ENCODE data around the gene RAB3IL1.

The RAB3IL1 gene

DNA sequence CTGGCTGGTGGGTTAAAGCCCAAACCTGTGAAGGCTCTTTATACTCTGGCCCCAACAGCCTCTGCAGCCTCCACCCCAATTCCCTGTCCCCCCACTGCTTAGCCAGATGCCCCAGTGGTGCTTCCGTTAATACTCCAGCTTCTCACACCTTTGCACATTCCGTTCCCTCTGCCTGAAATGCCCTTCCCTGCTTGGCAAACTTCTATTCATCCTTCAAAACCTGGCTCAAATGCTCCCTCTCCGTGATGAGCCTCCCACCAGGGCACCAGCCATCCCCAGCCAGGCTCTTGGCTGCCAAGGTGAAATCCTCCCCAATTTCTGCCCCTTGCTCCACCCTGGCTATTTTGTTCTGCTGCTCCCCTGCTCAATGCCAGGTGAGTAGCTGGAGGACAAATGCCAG, 13.5 kb downstream of the RAB3IL1 start:
- DNase-seq = no peak

DNA sequence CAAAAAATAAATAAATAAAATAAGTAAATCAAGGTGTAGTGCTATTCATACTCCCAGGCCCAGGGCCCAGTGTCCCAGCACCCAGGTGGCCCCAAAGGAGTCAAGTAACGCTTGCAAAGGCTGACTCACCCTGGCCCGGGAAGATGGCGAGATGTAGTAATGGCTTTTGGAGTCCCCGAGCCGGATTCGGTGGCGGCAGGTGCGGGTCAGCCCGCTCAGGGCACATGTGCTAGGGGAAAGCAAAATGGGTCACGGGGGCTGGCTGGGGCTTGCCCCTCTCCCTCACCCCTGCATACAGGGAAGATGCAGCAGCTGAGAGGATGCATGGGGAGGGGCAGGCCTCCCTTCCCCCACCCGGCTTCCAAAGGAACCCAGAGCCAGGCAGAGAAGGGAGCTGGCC, 15.1 kb downstream of the RAB3IL1 start:
- no peak for DNase-seq

- no peak for DNase-seq
These were observed 16.0 kb downstream of the RAB3IL1 start for GRCh38 chr11:61901397-61901796.

DNA sequence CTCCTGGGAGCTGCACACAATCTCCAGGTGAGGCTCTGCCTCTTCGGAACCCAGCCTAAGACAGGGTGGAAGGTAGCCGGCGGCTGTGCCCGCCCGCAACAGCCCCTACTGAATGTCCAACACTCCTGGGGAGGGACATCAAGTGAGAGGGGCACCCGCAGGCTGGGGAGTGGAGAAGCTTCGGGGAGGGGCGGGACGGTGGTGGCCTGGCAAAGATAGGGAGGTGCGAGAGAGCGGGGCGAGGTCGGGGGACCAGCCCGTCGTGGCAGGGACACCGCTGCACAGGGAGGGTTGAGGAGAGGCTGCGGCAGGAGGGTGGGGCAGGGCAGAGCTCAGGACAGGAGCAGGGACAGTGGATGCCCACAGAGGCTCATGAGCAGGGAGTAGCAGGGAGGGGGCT, 17.1 kb downstream of the RAB3IL1 start:
- no peak for DNase-seq

GRCh38 chr11:61899146-61899841, 18.1 kb downstream of the RAB3IL1 start:
- DNase-seq = peak; percentile 61

DNA sequence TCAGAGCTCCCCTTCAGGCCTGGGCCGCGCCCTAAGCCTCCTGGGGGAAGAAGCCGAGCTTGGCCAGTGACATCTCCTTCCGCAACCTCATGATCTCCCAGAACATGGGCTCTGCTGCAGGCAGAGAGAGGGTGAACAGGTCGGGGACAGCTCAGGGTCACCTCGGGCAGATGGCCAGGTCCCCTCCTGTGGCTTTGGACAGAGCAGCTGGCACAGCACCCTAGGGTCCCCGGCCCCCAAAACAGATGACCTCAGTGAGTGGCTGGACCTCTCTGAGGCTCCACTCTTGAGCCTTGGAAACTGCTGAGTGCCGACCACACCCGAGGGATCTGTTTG, 19.2 kb downstream of the RAB3IL1 start:
- DNase-seq = no peak

DNA sequence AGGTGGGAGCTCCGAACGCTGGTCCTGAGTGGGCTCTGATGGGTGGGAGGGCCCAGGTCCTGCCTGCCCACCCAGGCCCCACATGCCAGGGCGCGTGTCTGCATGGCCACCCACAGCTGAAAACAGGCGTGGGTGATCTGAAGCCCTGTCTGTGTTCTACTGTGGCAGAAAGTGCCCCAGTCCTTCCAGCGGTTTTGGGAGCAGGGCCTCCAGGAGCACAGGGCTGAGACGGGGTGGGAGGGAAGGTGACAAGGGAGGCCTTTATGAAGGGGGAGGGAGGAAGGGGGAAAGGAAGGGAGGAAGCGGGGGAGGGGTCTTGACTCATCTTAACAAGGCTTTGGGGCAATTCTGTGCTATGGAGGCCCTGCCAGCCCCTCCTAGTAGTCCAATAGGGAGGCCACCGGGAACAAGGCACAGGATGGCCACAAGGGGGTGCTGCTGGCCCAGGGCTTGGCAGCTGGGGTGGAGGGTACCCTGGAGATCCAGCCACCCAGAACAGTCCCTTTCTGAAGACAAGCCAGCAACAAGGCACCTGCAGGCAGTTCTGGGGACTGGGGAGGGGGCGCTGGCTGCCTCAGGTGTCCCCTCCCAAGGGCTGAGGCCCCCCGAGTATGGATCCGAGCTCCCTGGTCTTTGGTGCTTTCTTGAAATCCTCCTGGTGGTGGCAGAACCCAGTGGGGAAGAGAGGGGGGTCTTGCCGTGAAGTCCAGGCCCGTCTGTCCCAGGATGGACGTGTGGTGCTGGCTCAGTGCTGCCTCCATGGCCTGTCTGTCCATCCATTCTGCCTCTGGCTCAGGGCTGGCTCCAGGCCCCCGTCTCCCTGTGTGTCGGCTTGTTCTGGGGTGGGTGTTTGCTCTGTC, 19.7 kb downstream of the RAB3IL1 start:
- DNase-seq = peak; percentile 62

GRCh38 chr11:61896665-61897386, 20.5 kb downstream of the RAB3IL1 start:
- no peak for DNase-seq

DNA sequence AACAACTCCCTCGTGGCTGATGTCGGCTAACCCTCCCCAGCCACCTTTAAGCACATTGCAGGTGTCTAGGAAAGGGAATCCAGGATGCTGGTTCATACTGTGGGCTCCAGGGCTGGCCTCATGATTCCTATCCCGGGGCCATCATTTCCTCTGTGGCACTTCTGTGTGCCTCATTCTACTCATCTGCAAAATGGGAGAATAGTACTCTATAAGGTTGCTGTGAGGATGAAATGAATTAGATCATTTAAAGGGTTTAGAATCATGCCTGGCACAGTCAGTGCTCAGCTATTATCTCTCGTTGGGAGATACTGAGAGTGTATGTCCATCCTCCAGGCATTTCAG, 21.7 kb downstream of the RAB3IL1 start:
- DNase-seq = no peak

GRCh38 chr11:61895046-61895717, 22.2 kb downstream of the RAB3IL1 start:
- no peak for DNase-seq

DNA sequence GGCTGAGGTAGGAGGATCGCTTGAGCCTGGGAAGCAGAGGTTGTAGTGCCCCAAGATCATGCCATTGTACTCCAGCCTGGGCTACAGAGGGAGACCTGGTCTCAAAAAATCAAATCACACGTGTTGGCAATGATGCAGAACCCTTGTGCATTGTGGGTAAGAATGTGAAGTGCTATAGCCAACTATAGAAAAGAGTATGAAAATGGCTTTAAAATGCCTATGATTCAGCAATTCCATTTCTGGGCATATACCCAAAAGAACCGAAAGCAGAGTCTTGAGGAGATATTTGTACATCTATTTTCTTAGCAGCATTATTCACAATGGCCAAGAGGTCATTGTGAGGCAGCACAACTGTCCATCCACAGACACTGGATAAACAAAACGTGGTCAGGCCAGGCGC, 23.4 kb downstream of the RAB3IL1 start:
- DNase-seq = no peak

- peak; percentile 68 for DNase-seq
These were observed 25.3 kb downstream of the RAB3IL1 start for GRCh38 chr11:61892085-61892370.

- DNase-seq = peak; percentile 95
These were observed 25.9 kb downstream of the RAB3IL1 start, which contains the start of gene FADS3 for GRCh38 chr11:61891331-61892084. FADS3 (minus strand) TSS chr11:61891545; CDS start chr11:61891381, 164 bp downstream.

- DNase-seq = peak; percentile 64
These were observed 26.6 kb downstream of the RAB3IL1 start for GRCh38 chr11:61890529-61891330.

GRCh38 chr11:61889831-61890230, 27.5 kb downstream of the RAB3IL1 start:
- no peak for DNase-seq

DNA sequence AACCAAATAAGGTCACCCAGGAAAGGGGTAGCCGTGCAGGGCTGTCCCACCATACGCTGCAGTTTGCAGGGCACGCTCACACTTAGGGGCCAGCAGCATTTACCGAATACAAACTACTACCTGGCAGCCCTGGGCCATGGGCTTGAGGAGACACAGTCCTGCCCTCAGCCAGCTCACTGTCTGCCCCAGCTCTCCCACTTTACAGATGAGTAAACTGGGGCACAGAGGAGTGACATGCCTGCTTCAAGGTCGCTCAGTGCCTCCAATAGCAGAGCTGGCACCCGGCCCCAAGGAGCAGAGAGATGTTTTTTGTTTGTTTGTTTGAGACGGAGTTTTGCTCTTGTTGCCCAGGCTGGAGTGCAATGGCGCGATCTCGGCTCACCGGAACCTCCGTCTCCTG, 28.8 kb downstream of the RAB3IL1 start:
- DNase-seq = no peak

GRCh38 chr11:61887839-61888494, 29.4 kb downstream of the RAB3IL1 start:
- DNase-seq = no peak

- DNase-seq = no peak
These were observed 30.7 kb downstream of the RAB3IL1 start for GRCh38 chr11:61886643-61887042.

- no peak for DNase-seq
These were observed 31.4 kb downstream of the RAB3IL1 start for GRCh38 chr11:61885784-61886580.

DNA sequence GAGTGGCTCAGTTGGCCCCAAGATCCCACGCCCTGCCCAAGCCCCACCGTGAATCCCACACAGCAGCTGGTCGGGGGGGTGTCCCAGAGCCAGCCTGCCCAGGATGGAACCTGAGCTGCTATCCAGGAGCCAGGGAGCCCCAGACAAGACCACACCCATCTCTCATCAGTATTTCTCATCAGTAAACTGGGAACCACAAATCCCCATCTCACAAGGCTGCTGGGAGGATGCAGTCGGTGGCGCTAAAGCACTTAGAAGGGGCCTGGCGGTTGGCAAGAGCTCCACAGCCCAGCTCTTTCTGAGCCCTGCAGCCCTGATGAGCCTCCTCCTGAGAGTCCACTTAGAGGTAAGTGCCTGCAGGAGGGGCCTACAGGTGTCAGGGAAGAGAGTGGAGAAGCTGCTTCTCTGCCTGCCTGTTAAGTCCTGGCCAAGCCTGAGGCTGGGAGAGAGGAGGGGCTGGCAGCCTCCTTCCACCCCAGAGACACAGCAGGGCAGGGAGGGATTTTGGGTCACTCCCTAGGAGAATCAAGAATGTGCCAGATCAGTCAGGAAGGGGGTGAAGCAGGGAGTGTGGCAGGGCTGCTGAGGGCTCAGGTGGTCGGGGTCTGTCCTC, 32.1 kb downstream of the RAB3IL1 start:
- DNase-seq = no peak
